ENCODE measurements around the gene PRPS1.

GRCh38 chrX:107619885-107620322 is 8.4 kb upstream of the PRPS1 start:
- no peak for TF ChIP-seq POLR2AphosphoS5 (IDR thresholded peaks at IDR 0.05)
- TF ChIP-seq, protein P1, sequence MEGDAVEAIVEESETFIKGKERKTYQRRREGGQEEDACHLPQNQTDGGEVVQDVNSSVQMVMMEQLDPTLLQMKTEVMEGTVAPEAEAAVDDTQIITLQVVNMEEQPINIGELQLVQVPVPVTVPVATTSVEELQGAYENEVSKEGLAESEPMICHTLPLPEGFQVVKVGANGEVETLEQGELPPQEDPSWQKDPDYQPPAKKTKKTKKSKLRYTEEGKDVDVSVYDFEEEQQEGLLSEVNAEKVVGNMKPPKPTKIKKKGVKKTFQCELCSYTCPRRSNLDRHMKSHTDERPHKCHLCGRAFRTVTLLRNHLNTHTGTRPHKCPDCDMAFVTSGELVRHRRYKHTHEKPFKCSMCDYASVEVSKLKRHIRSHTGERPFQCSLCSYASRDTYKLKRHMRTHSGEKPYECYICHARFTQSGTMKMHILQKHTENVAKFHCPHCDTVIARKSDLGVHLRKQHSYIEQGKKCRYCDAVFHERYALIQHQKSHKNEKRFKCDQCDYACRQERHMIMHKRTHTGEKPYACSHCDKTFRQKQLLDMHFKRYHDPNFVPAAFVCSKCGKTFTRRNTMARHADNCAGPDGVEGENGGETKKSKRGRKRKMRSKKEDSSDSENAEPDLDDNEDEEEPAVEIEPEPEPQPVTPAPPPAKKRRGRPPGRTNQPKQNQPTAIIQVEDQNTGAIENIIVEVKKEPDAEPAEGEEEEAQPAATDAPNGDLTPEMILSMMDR (IDR thresholded peaks at IDR 0.05) = no peak

Data from prostate gland (tissue), 2 donors.